Pancreas (tissue), 10 donors: Measurements from ENCODE around the gene ABCB8. TPM values are rescaled to one million over a fixed set of nuclear protein-coding genes. Genes with fewer than 3 reads are reported as not detected.

ENCODE experiments used
- ATAC-seq, 4 donors: fragments of 200-7000 bp; cut with Tn5 transposase; one replicate each; pipeline versions ENCODE4 v1.8.0 to v1.9.1; 2020; ENCODE audit warnings: mild to moderate bottlenecking in 4 of 4, moderate library complexity in 4 of 4
- DNase-seq, 6 donors: peaks; one replicate each; pipeline ENCODE4 v3.0.0-alpha.2; 2020
- FAIRE-seq: peaks from 2 replicates; lab custom pipeline; 2012; peaks lifted over from hg19 to GRCh38; lab: Jason Lieb, UNC
- H3K27ac ChIP-seq, 4 donors: fragments of 200-600 bp; sonication (generic); 1 replicate in 3 of 4; 2 replicates in 1 of 4; pipeline versions ENCODE4 v1.5.0 to v1.8.0; 2020
- H3K27me3 ChIP-seq, 4 donors: fragments of 200-600 bp; one replicate each; pipeline ENCODE4 v1.8.0; 2021
- H3K36me3 ChIP-seq, 3 donors: fragments of 200-600 bp; sonication (generic) in 1 of 3; one replicate each; pipeline versions ENCODE4 v1.5.0 to v1.8.0; 2020 to 2021
- H3K4me1 ChIP-seq, 3 donors: fragments of 200-600 bp; one replicate each; pipeline ENCODE4 v1.8.0; 2021
- H3K4me3 ChIP-seq, 4 donors: fragments of 200-600 bp; sonication (generic) in 2 of 4; one replicate each; pipeline versions ENCODE4 v1.5.0 to v1.8.0; 2020 to 2021
- H3K9me3 ChIP-seq, 4 donors: fragments of 200-600 bp; one replicate each; pipeline ENCODE4 v1.8.0; 2021
- WGBS, 2 donors: extraction: QIAGEN DNeasy Blood & Tissue Kit; methylation state at CpG; one replicate each; pipeline ENCODE4 v1.1.7; 2013; 5-methylcytosine and 5-hydroxymethylcytosine counted together
- intact Hi-C, 3 donors: fragments of 100-400 bp; cut with DNase I; formaldehyde crosslinking; loops; one replicate each; pipeline versions ENCODE4 v1.11.1 to v1.14.2; 2022
- polyA plus RNA-seq, 2 donors: library from polyadenylated mRNA; stranded (reverse); fragments of 200-250 nt; gene quantifications; one replicate each; pipeline ENCODE4 v1.2.3, GENCODE V29; 2013
- total RNA-seq, 6 donors: library from RNA; stranded (reverse); fragmentation: NEBNext Ultra II Directional in 4 of 6; extraction: Animal tissue kit (Norgen Biotek cat#: 25700) in 4 of 6; gene quantifications; one replicate each; pipeline versions ENCODE4 v1.2.1 to v1.2.4, GENCODE V29; 2021 to 2023
- TF ChIP-seq, protein P1 (sequence below), 4 donors: fragments of 200-600 bp; sonication (generic) in 3 of 4; IDR thresholded peaks; one replicate each; pipeline versions ENCODE4 v1.5.0 to v1.8.0; 2021; ENCODE audit warnings: antibody characterized with exemption in 4 of 4
- donor health status: healthy with polysubstance abuse.
- donor health status: DM: no; HTN: no; CAD: no; lungs with moderate emphysema.
- donor health status: DM: no; HTN: no; CAD: no.
- donor health status: control.
- donor health status: control.
- donor health status: Bipolar disorder and iron deficiency.
- donor health status: DM: yes; HTN: yes; CAD: no.
- donor health status: DM: no; HTN: no; CAD: no.
- donor health status: DM: no; HTN: no; CAD: no.
- donor health status: DM: yes; HTN: yes; CAD: no.

The ABCB8 gene
- total and polyA plus RNA-seq, 8 donors: 6.1 to 29.0 (median 12.7) TPM

DNA sequence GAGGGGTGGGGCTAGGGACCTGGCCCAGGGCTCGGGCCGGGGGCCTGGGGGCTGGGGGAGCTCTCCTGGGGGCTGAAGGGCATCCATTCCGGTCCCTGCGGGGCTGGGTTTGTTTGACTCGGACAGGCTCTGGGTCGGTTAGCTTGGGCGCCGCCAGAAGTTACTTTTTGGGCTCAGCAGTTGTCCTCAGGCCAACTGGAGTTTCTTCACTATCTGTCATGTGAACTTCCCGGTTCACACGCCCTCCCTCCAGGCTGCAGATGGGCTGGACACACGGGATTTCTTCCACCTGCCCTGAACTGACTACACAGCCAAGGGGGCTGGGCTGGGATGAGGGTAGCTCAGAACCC lies 34.9 kb downstream of the ABCB8 start:
- H3K4me3 ChIP-seq: peak overlapping the region; percentile 15 to 54 (median 37)
- peak; percentile 3 to 10 (median 7) for ATAC-seq
- peaks cover 3 to 31% (median 18%) of the 10 kb centered on the region in 3 donors for H3K36me3 ChIP-seq
- intact Hi-C loops: no loop called here
- peak in 3 of 6 donors; percentile 71 to 81 (median 72) for DNase-seq
- H3K27ac ChIP-seq: peak overlapping the region; percentile 70 to 98 (median 88)
- FAIRE-seq: no peak
- H3K4me1 ChIP-seq: peaks cover 14 to 32% (median 15%) of the 10 kb centered on the region in 3 donors
- WGBS, 2 donors: 8 to 12% methylated on average over 8 to 11 of the region's 11 CpGs
- TF ChIP-seq, protein P1, sequence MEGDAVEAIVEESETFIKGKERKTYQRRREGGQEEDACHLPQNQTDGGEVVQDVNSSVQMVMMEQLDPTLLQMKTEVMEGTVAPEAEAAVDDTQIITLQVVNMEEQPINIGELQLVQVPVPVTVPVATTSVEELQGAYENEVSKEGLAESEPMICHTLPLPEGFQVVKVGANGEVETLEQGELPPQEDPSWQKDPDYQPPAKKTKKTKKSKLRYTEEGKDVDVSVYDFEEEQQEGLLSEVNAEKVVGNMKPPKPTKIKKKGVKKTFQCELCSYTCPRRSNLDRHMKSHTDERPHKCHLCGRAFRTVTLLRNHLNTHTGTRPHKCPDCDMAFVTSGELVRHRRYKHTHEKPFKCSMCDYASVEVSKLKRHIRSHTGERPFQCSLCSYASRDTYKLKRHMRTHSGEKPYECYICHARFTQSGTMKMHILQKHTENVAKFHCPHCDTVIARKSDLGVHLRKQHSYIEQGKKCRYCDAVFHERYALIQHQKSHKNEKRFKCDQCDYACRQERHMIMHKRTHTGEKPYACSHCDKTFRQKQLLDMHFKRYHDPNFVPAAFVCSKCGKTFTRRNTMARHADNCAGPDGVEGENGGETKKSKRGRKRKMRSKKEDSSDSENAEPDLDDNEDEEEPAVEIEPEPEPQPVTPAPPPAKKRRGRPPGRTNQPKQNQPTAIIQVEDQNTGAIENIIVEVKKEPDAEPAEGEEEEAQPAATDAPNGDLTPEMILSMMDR (IDR thresholded peaks at IDR 0.05): no peak
- H3K9me3 ChIP-seq: no peaks in the 10 kb centered on the region
- H3K27me3 ChIP-seq: no peaks in the 10 kb centered on the region

DNA sequence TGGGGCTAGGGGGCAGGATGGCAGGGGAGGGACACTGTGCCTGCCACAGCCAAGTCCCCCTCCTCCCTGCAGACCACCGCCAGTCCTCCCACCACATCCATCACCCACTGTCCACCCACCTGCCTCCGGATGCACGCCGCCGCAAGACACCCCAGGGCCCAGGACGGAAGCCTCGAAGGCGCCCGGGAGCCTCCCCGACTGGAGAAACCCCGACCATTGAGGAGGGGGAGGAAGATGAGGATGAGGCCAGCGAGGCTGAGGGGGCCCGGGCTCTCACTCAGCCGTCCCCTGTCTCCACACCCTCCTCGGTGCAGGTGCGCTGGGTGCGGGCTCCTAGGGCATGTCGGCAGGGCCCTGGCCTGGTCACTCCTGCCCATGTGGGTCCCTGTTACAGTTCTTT lies 36.2 kb downstream of the ABCB8 start:
- H3K4me1 ChIP-seq: peaks cover 9 to 26% (median 15%) of the 10 kb centered on the region in 3 donors
- intact Hi-C loops: loop anchor here in 1 of 3 donors (2.0 kb wide), 1 partner anchor 14 kb away; no protein-coding TSS in a partner anchor
- peaks cover 3 to 40% (median 24%) of the 10 kb centered on the region in 3 donors for H3K36me3 ChIP-seq
- ATAC-seq: no peak
- DNase-seq: no peak
- no peaks in the 10 kb centered on the region for H3K27me3 ChIP-seq
- H3K4me3 ChIP-seq: no peak overlapping the region
- TF ChIP-seq, protein P1 (IDR thresholded peaks at IDR 0.05): no peak
- no peak for FAIRE-seq
- 89 to 93% methylated on average over 13 to 18 of the region's 18 CpGs for WGBS, 2 donors
- H3K9me3 ChIP-seq: no peaks in the 10 kb centered on the region
- no peak overlapping the region for H3K27ac ChIP-seq

DNA sequence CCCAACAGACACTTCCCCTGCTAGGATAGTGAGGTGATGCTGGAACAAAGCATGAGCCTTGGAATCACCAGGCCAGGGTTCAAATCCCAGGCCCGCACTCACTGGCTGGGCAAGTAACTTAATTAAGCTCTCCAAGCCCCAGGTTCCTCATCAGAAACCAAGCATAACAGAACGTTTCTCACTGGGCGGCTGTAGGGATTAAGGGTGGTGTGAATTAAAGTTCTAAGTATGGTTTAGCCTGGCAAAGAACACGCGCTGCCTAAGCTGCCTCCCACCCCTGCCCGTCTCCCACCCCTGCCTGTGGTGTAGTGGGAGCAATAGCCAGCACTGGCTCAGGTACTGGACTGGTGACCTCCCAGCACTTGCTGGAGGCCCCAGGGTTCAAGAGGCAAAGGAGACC lies 36.7 kb downstream of the ABCB8 start:
- TF ChIP-seq, protein P1 (IDR thresholded peaks at IDR 0.05): no peak
- Histone ChIP-seq H3K9me3 (no peaks in the 10 kb centered on the region), H3K4me3 (no peak overlapping the region), H3K36me3 (peaks cover 3 to 45% (median 26%) of the 10 kb centered on the region in 3 donors), H3K4me1 (peaks cover 9 to 26% (median 15%) of the 10 kb centered on the region in 3 donors), H3K27ac (no peak overlapping the region), H3K27me3 (no peaks in the 10 kb centered on the region)
- ATAC-seq: no peak
- no peak for DNase-seq
- 80 to 86% methylated on average over 6 of the region's 6 CpGs for WGBS, 2 donors
- intact Hi-C loops: loop anchor here in 1 of 3 donors (2.0 kb wide), 1 partner anchor 14 kb away; no protein-coding TSS in a partner anchor
- FAIRE-seq: no peak

DNA sequence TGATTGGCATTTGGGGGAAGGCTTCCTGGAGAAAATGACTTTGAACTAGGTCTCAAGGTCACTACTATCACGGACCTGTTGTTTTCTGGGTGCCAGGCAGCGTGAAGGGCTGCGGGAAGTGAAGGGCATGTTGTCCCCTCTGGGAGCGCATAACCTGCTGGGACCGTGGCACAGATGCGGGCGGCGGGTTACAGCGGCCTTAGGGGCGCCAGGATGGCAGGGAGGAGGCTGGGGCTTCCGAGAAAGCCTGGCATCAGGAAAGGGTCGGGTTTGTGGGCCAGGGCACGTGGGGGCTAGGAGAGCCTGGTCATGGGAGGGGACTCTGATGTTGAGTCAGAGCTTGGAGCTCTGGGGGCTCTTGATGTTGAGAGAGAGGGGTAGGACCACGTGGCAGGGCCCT lies 37.3 kb downstream of the ABCB8 start:
- intact Hi-C loops: loop anchor here in 1 of 3 donors (2.0 kb wide), 1 partner anchor 13 kb away; no protein-coding TSS in a partner anchor
- peaks cover 9 to 26% (median 15%) of the 10 kb centered on the region in 3 donors for H3K4me1 ChIP-seq
- H3K27ac ChIP-seq: no peak overlapping the region
- H3K9me3 ChIP-seq: no peaks in the 10 kb centered on the region
- FAIRE-seq: no peak
- TF ChIP-seq, protein P1 (IDR thresholded peaks at IDR 0.05): no peak
- no peak overlapping the region for H3K4me3 ChIP-seq
- ATAC-seq: no peak
- 64 to 71% methylated on average over 14 of the region's 14 CpGs for WGBS, 2 donors
- no peaks in the 10 kb centered on the region for H3K27me3 ChIP-seq
- no peak for DNase-seq
- H3K36me3 ChIP-seq: peaks cover 3 to 51% (median 31%) of the 10 kb centered on the region in 3 donors

DNA sequence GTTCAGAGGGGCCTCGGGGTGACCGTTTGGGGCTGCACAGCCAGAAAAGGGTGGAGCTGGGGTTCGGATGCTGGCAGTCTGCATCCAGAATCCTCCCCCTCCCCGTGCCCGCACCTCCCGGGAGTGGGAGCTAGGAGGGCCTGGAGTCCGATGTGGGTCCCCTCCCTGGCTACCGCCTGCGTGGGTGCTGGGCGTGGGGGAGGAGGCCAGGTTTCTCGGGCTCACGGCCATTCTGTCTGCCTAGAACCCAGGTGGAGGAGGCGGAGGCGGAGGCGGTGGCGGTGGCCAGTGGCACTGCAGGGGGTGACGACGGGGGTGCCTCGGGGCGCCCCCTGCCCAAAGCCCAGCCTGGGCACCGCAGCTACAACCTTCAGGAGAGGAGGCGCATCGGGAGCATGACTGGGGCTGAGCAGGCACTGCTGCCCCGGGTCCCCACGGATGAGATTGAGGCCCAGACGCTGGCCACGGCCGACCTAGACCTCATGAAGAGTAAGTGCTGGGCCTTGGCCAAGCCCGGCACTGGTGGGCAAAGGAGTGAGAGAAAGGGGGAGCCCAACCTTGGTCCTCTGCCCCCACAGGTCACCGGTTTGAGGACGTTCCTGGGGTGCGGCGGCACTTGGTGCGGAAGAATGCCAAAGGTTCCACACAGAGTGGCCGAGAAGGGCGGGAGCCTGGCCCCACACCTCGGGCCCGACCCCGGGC lies 38.2 kb downstream of the ABCB8 start:
- ATAC-seq (no peak), FAIRE-seq (no peak), DNase-seq (no peak)
- H3K4me1 ChIP-seq: peaks cover 5 to 24% (median 7%) of the 10 kb centered on the region in 3 donors
- no peak overlapping the region for H3K4me3 ChIP-seq
- no peaks in the 10 kb centered on the region for H3K9me3 ChIP-seq
- intact Hi-C loops: no loop called here
- peaks cover 3 to 60% (median 36%) of the 10 kb centered on the region in 3 donors for H3K36me3 ChIP-seq
- H3K27me3 ChIP-seq: no peaks in the 10 kb centered on the region
- 90 to 91% methylated on average over 35 to 39 of the region's 39 CpGs for WGBS, 2 donors
- TF ChIP-seq, protein P1 (IDR thresholded peaks at IDR 0.05): no peak
- H3K27ac ChIP-seq: no peak overlapping the region
